Vagina (tissue), 2 donors: ENCODE measurements around the gene ADISSP.

Experiments used
- POLR2A ChIP-seq, 2 donors: fragments of 450-650 bp; IDR thresholded peaks; one replicate each; pipeline ENCODE4 v1.6.1; 2017; ENCODE audit warnings: antibody characterized with exemption in 2 of 2, mild to moderate bottlenecking in 2 of 2, moderate library complexity in 2 of 2
- POLR2AphosphoS5 ChIP-seq, 2 donors: sonication (generic); formaldehyde crosslinking; IDR thresholded peaks; one replicate each; pipeline ENCODE4 v1.9.0; 2017; ENCODE audit warnings: antibody characterized with exemption in 2 of 2, mild to moderate bottlenecking in 2 of 2, low read depth in 1 of 2; ENCODE audit not compliant: insufficient read depth in 1 of 2
- TF ChIP-seq, protein P1 (sequence below), 3 experiments: fragments of 450-650 bp in 2 of 3; fragments of 200-600 bp in 1 of 3; sonication (generic) in 1 of 3; IDR thresholded peaks; one replicate each; pipeline ENCODE4 v1.5.1; 2017 to 2019; ENCODE audit warnings: antibody characterized with exemption in 3 of 3, mild to moderate bottlenecking in 2 of 3, moderate library complexity in 2 of 3

DNA sequence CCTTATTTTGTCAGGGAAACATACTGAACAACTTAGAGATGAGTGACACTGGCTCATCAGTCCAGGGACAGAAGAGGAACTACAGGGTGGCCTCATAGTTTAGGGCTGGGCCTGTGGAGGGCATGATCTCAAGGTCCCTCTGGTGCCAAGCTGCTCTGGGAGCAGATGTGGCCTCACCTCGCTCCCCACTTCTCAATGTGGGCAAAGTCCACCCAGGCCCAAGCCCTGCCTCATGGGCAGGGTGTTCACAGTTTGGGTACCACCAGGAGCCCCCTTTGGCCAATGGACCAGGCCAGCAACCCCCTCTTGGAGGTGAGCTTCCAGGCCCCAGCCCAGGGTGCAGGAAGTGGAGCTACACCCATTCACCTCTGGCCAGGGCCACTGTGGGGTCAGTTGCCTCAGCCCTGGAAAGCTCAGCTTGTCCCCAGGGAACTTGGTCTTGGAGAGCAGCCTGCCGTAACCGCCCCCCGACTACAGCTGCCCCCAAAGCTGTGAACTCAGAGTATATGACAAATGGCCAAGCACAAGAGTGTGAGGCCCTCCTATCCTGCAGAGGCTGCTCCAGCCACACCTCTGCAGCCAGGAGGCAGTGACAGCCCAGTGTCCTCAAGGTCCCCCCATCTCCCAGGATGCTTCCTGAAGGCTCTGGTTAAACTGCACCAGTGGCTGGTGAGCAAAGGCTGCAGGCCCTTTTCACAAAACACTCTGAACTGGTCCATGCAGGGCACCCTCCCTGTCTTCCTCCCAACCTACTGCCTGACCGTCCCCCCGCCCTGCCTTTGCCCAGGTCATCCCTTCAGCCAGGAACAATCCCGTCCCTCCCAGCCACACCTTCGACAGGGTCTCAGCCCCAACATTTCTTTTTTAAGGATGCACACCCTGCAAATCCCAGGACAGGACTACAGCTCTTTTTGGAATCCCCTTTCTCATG lies 3.6 kb downstream of the ADISSP start:
- TF ChIP-seq POLR2A (IDR thresholded peaks at IDR 0.05) (no peak), POLR2AphosphoS5 (IDR thresholded peaks at IDR 0.05; ENCODE audit: insufficient read depth in 1 of 2, low read depth in 1 of 2) (no peak)
- TF ChIP-seq, protein P1, sequence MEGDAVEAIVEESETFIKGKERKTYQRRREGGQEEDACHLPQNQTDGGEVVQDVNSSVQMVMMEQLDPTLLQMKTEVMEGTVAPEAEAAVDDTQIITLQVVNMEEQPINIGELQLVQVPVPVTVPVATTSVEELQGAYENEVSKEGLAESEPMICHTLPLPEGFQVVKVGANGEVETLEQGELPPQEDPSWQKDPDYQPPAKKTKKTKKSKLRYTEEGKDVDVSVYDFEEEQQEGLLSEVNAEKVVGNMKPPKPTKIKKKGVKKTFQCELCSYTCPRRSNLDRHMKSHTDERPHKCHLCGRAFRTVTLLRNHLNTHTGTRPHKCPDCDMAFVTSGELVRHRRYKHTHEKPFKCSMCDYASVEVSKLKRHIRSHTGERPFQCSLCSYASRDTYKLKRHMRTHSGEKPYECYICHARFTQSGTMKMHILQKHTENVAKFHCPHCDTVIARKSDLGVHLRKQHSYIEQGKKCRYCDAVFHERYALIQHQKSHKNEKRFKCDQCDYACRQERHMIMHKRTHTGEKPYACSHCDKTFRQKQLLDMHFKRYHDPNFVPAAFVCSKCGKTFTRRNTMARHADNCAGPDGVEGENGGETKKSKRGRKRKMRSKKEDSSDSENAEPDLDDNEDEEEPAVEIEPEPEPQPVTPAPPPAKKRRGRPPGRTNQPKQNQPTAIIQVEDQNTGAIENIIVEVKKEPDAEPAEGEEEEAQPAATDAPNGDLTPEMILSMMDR (IDR thresholded peaks at IDR 0.05), result no peak
